Measurements from ENCODE around the gene WWC1.
A peak's percentile ranks its signal among the peaks of the same experiment; 100 is the strongest.

Gene WWC1

DNA sequence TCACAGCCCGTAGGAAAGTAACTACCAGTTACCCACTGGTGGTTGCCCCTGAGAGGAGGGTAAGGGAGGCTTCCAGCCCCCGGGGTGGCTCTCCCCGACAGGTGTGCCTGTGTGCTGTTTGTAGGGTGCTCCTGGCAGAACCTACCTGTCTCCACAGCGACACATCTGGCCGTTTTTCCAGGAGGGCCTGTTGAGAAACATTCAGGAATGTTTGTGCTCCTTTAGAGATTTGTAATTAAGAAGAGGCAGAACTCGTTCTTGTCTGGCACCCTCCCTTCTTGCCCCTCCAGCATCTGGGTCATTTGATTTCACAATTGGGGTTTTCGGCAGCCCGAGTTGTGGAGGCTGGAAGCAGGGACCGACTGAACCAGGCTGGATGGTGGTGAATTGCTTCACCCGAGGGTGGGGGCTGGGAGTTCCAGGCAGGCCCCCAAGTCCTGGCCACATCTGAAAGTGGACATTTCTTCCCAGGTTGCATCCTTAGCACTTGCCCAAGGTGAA lies 74.2 kb downstream of the WWC1 start:
- no peak for DNase-seq

DNA sequence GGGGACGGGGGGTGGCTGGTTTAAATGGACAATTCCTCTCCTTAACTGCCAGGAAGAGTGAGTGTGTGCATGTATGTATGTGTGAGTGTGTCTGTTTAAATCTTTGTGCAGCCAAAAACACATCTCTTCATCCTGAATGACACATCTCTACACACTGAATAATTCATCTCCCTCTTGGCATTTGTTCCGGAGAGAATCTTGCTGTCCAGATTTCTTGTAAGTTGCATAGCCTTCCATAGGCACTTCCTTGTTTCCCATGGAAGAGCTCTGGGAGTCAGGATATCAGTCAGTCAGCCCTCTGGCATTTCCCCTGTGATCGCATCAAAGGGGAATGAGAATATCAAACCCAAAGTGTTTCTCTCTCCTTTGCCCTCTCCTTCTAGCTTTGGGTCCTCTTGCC lies 74.7 kb downstream of the WWC1 start:
- DNase-seq = no peak

DNA sequence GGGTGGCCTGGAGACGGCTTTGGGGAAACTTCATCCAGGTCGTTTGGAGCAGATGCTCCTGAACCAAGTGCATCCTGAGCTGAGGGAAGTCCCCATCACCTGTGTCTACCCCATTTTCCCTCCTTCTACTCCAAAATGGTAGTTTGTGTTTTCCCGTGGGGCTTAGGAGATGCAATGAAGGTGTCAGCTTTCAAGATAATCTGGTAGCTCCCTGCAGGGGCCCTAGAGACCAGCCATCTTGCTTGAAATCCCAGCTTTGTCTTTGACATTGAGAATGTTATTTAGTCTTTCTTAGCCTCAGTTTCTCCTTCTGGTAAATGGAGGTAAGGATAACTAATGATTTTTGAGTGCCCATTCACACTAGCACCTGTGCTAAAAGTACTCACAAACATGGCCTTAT lies 77.4 kb downstream of the WWC1 start:
- DNase-seq = no peak

DNA sequence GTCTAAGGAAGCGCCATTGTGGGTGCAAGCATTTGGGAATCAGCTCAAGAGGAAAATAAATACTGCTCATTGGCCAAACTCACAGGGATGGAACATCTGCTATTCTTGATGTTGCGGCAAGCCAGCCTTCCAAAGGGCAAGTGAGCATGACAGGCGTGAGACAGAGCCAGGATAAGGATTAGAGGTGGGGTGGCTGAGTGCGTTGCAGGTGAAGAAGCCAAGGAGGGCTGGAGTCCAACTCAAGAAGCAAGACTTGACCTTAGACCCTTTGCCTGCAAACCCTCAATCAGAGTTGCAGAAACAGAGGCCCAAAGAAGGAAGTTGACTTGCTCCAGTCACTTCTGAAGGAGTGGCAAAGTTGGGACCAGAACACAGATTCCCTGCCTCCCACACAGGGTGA lies 79.4 kb downstream of the WWC1 start:
- no peak for DNase-seq

DNA sequence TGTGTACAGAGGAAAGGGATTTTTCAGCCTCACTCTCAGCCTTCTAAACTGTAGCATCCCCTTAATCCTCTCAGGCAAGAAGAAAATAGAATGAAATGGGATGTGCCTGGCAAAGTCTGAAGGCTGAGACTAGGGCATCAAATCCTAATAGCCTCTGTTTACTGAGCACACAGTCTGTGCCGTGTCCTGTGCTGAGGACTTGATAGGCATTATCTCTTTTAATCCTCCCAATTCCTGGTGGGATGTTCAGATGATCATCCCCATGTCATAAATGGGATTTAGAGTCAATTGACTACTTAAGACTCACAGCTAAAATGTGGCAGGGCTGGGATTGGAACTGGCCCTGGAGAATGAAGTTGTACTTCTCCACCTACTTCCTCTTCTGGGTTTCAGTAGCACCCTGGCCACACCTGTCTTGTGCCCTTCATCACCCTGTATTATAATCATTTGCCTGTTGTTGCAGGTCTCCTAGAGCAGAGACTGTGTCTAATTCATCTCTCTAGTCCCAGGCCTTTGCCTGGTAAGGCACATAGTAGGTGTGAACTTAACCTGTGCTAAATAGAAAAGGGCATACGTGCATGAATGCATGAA lies 81.0 kb downstream of the WWC1 start:
- DNase-seq = no peak

DNA sequence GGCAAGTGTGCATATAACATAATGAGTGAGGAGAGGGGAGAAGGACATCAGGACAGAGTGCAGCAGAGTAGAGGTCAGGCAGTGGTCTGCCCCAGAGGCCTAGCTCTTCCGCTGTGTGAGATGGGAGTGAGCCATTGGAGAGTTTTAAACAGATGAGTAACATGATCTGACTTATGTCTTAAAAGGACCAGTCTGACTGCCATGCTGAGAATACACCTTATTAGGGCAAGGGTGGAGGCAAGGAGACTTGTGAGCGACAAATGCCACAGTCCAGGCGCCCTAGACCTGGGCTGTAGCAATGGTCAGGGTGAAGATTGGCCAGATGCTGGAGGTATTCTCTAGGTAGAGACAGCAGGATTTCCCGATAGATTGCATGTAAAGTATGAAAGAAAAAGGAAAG lies 83.1 kb downstream of the WWC1 start:
- no peak for DNase-seq

DNA sequence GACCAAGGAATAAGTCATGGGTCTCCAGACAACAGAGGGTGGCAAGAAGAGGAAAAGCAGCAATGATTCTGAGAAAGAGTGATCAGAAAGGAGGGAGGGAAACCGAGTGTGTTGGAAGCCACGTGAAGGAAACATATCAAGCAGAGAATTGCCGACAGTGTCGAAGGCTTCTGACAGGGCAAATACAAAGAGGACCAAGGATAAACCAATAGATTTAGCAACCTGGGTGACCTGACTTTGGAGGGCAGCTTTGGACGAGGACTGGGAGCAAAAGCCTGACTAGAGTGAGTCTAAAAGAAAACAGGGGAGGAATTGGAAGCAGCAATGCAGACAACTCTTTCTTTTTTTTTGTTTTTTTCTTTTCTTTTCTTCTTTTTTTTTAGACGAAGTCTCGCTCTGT lies 83.8 kb downstream of the WWC1 start:
- no peak for DNase-seq

DNA sequence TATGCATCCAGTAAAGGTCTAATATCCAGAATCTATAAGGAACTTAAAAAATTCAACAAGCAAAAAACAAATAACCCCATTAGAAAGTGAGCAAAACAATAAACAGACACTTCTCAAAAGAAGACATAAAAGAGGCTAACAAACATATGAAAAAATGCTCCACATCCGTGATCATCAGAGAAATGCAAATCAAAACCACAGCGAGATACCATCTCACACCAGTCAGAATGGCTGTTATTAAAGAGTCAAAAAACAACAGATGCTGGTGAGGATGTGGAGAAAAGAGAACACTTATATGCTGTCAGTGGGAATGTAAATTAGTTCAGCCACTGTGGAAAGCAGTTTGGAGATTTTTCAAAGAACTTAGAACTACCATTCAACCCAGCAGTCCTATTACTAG lies 86.1 kb downstream of the WWC1 start:
- no peak for DNase-seq

DNA sequence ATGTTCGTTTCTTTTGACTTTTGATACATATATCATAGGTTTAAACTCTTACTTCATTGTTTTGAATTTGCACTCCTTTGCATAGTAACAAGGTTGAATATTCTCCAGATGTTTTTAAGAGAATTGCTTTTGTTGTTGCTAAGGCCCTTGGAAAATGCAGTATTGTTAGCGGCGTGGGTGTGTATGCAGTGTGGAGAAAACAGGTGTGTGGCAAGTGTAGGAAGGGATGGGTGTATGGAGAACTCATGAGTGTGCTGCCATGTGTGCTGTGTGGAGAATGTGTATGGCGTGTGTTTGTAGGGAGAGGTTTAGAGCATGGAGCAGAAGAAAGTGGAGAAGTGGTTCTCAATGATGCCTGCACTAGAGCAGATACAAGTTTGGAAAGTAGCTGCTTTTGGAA lies 87.3 kb downstream of the WWC1 start:
- no peak for DNase-seq

DNA sequence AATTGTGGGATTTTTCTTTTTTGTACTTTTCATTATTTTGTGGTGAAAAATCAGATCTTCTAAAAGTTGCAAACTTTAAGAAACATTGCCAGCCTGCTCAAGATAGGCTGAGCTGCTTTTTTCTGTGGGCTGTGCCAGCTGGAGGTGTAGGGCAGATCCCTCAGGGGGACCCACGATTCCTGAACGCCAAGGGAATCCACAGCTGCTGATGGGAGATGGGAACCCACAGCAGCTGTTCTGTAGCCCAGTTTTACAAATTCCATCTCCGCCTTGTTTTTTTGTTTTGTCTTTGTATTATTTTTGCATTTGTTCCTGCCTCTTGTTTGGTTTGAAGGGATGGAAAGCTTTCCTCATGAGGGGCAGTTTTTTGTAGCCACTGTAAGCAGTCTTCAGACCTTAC lies 91.0 kb downstream of the WWC1 start:
- no peak for DNase-seq

DNA sequence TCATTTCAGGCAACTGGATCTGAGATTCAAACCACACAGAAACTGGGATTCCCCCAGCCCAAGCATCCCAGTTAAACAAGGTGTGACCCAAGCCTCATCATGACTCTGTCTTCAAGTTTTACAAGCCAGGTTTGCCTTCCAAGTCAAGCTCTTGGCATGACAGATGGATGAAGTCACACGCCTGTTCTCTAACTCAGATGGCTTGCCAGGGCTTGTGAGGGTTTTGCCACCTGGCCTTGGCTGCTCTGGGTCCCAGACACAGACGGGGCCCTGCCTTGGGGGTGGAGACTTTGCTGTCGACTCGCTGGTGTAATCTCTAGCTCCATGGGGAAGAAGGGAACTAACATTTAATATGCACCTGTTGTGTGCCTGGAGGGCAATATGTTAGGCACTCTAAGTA lies 99.0 kb downstream of the WWC1 start:
- DNase-seq = no peak

DNA sequence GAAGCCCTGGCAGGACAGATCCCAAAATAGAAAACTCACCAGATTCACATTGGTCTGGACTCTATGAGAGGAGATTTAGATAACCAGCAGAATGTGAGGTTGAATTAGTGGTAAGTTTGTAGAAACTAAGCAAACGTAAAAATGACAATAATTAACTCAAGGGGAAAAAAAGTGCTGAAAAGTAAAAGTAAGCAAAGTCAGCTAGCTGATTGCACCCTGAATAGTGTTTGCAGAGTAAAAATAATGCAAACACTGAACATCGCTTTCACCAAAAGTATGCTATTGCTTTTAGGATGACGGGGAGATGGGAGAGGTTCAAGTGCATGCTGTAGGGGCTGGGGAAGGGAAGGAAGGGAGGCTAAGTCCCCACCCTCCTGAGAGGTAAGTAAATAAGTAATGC lies 102.3 kb downstream of the WWC1 start:
- DNase-seq = no peak

DNA sequence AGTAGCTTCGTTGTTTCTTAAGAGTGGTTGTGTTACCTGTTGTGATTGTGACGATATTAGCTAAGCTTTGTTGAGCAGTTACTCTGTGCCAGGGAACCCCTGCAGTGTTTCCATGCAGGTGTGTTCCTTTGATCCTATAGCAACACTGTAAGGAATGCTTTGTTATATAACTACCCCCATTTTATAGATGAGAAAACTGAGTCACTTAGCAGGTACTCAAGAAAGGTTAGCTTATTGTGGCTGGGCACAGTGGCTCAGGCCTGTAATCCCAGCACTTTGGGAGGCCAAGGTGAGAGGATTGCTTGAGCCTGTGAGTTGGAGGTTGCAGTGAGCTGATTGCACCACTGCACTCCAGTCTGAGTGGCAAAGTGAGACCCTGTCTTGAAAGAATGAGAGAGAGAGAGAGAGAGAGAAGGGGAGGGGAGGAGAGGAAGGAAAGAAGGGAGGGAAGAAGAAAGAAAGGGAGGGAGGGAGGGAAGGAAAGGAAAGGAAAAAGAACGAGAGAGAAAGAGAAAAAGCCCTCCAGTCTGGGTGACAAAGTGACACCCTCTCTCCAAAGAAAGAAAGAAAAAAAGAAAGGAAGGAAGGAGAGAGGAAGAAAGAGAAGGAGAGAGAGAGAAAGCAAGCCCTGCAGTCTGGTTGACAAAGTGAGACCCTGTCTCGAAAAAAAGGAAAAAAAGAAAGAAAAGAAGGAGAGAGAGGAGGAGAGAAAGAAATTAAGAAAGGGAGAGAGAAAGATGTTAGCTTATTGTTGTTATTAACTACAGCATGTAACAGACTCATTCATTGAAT lies 109.2 kb downstream of the WWC1 start:
- no peak for DNase-seq

DNA sequence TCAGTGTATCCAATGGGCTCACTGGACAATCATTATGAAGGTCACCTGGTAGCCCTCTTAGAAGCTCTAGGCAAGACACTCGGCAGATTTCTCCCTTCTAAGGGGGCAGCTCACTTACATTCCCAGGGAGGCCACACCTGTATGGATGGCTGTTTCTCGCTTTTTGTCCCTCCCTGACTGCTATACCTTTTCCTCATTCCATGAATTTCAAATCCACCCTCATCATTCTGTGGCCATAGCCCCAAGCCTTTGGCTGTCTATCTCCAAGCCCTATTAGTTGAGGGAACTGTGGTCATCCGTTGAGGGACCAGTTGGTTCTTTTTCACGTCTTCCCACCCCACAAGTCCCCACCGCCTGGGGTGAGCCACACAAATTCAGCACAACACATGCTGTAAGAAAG lies 109.8 kb downstream of the WWC1 start:
- DNase-seq = no peak

DNA sequence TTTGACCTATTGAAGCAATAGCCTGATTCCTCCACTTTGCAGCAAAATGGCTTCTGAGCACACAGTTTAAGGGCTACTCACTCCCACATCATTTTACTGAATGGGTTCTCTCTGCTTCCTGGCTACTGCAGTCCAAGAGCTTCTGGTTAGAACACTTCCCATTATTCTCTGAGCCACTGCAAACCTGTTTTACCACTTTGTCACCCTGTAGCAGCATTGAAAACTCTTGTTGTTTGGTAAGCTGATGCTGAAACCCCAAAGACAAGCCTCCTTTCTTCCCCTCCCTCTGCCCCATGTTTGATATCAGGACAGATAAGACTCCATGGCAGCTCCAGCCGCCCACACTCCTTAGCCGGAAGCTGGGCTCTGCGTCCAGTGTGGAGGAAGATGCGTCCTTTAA lies 110.4 kb downstream of the WWC1 start:
- no peak for DNase-seq

DNA sequence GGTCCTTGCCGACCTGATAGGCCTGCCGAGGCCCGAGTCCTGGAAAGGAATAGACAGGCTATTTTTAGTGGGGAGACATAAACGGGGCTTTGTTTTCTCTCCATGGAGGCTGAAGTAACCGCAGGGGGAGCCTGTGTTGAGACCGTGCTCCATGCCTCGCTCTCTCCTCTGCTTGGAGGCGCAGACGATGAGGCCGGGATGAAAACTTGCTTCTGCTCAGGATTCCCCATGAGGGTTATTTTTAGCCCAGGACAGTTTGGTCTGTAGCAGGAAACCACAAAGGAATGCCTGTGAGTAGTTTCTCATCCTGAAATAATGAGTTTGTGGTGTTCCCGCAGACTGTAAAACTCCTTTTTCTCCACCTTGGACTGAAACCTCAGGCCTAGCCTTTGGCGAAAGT lies 112.9 kb downstream of the WWC1 start:
- DNase-seq = no peak

DNA sequence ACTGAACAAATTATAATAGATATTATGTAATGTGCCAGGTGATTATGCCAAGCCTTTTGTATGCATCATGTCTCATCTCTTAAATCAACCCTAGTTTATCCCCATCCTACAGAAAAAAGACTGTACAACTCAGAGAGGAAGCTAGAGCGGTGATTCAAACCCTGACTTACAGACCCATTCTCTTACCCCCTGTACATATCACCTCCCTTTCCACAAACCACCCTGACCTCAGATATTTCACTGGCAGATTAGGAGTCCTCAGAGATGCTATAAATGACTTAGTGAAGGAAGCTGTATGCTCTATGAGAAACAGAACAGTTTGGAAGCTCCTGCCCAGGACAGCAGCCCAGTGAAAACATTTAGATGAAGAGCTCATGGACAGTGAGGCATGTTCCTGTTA lies 115.8 kb downstream of the WWC1 start:
- no peak for DNase-seq

DNA sequence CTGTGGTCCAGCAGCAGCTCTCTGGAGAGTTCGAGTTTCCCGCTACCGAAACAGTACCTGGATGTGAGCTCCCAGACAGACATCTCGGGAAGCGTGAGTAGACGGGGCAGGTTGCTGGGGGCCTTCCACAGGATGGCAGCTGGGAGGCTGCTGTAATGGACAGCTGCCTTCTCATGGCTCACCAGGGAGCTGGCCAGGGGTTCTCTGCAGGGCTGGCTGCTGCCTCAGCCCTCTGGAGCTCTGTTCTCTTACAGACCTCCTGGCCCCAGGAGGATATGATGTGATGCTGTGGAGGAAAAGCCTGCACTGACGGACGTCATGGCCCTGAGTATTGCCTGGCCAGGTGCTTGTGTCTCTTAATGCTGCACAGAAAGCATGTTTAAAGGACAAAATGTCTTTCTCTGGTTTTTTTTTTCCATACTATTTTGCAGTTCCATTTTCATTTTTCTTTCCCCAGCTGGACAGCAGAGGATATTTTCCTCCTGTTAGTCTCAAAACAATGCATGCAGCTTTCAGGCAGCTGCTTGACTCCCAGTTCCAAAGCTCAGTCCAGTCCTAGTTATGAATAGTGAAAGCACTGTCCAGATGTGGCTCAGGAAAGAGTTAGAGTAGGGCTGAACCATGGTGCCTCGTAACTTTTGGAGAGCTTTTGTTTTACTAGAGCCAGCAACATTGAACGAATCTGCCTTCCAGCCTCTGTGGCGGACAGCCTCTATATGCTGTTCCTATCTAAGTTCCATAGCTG lies 117.3 kb downstream of the WWC1 start:
- DNase-seq = no peak

DNA sequence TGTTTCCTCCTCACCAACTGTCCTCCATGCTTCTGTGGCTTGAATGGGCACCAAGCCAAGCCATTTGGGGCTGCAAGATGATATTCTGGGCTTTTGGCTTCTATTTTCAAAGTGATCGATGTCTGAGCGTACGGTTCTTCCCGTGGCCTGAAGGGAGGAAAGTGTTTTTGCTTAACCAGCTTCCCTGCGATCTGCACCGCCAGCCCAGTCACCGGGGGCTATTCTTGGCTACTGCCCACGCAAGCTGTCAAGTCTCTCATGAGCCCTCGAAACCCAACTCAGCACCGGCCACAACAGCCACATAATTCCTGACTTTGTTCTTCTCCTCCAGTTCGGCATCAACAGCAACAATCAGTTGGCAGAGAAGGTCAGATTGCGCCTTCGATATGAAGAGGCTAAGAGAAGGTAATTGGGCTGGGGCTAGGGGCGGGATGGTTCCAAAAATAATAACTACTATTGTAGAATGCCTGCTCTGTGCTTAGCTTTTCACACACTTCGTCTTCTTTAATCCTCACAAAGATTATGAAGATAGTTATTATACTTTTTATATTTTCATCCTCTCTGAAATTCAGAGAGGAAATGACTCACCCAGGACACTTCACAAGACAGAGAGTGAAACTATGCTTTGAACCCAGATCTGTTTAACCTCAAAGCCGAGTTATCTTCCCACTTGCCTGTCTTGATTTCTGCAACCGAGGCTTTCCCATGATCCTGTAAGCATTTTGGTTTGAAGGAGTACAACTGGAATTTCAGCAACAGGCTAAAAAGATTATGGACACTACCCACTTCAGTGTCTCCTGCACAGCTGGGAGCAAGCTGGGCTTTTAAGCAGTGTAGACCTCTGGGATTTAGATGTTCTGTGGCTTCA lies 118.4 kb downstream of the WWC1 start:
- DNase-seq = peak; percentile 57

DNA sequence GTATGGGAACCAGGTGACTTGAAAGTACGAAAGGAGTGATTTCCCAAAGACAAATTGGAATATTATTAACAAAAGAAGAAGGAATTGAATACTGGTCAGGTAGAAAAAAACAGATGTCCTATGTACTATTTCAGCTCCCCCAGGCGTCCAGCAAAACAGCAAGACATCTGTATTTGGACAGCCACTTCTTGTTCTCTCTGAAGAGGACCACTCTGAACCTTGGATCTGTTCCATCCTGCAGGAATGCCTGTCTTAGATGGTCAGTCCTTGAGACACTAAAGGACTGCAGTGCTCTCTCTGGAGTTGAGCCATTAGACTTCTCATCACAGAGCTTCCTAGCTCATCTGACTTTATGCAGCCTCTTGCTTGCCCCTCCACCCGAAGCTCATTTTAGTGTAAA lies 120.4 kb downstream of the WWC1 start:
- no peak for DNase-seq

DNA sequence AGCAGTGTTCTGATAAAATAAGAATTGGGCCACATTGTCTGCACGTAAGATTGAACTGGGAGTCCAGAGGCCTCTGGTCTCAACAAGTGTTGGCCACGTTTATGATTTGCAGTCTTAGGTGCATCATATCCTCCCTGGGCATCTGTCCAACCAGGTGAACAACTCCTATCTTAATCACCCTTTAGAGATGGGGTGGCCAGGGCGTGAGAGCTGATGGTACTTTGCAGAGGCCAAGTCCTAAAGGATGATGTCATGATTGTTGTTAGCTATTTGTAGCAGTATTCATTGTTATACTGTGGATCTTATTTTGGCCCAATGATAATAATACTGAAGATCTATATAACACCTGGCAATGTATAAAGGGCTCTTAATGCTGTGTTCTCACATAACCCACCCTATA lies 121.6 kb downstream of the WWC1 start:
- DNase-seq = no peak

DNA sequence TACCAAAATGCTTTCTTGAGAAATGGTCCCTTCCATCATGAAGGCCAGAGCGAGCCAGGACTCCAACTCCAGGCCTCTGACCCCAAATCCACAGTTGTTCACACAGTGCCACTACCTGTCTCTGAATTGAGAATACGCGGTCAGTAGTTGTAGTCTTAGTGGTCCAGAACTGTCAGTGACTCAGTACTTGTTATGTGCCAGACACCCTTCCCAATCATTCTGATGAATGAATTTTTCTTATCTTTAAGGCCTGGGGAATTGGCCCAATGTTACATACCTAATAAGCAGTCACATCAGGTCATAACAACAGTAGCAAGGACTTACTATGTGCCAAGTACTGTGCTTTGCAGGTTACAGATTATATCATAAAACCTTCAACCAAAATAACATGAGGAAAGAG lies 122.2 kb downstream of the WWC1 start:
- no peak for DNase-seq

DNA sequence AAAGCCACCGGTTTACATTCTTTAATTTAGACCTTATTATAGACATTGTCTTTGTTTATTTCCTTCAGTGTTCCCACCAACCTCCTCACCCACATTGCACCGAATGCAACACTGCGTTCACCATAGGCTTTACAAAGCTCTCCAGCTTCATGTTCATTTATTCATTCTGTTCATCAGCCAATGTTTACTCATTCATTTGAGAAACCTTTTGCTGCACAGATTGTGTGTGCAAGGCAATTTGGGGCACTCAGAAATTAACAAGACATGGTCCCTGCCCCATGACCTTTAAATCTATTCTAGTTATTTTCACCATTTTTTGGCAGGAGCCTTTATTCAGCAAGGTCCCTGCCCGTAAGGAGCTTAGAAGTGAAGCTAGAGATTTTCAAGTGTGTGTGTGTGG lies 124.0 kb downstream of the WWC1 start:
- DNase-seq = no peak

All from activated CD8-positive, alpha-beta memory T cell treated with anti-CD3 and anti-CD28 coated beads, Interleukin-2, amount 50 U/mL, for 48 hours (primary cell).